Right lobe of liver (tissue), 4 donors: ENCODE data around the gene TMC5.

Source experiments
- CTCF ChIP-seq, 4 donors: fragments of 200-600 bp in 3 of 4; fragments of 450-650 bp in 1 of 4; IDR thresholded peaks; one replicate each; pipeline versions ENCODE4 v1.5.1 to v1.8.0; 2016 to 2022; ENCODE audit warnings: antibody characterized with exemption in 4 of 4, mild to moderate bottlenecking in 2 of 4
- POLR2A ChIP-seq: fragments of 450-650 bp; IDR thresholded peaks from one replicate; pipeline ENCODE4 v1.6.1; 2017; ENCODE audit warnings: antibody characterized with exemption, mild to moderate bottlenecking
- donor health status: DM: no; HTN: no; CAD: no.
- donor health status: DM: no; HTN: no; CAD: no.
- donor health status: DM: no; HTN: yes; CAD: no.

GRCh38 chr16:19382084-19382801, 35.4 kb upstream of the TMC5 start:
- TF ChIP-seq CTCF (IDR thresholded peaks at IDR 0.05) (no peak), POLR2A (no peak)
